Transverse colon (tissue), 4 donors: ENCODE results near the gene HSBP1L1.

Source experiments
- EP300 ChIP-seq: sonication (generic); formaldehyde crosslinking; IDR thresholded peaks from one replicate; pipeline ENCODE4 v1.6.1; 2017; ENCODE audit warnings: antibody characterized with exemption, low read depth
- POLR2A ChIP-seq: fragments of 450-650 bp; IDR thresholded peaks from one replicate; pipeline ENCODE4 v1.6.1; 2016; ENCODE audit warnings: antibody characterized with exemption, mild to moderate bottlenecking, moderate library complexity
- POLR2AphosphoS5 ChIP-seq, 3 donors: sonication (generic); formaldehyde crosslinking; IDR thresholded peaks; one replicate each; pipeline ENCODE4 v1.6.1; 2016; ENCODE audit warnings: antibody characterized with exemption in 3 of 3
- TF ChIP-seq, protein P1 (sequence below), 5 experiments: fragments of 200-600 bp in 3 of 5; fragments of 450-650 bp in 2 of 5; sonication (generic) in 3 of 5; IDR thresholded peaks; 1 replicate in 2 of 5; 2 replicates in 3 of 5; pipeline ENCODE4 v1.5.1; 2016 to 2017; ENCODE audit warnings: antibody characterized with exemption in 5 of 5, inconsistent platforms in 3 of 5, mild to moderate bottlenecking in 2 of 5, moderate library complexity in 1 of 5

DNA sequence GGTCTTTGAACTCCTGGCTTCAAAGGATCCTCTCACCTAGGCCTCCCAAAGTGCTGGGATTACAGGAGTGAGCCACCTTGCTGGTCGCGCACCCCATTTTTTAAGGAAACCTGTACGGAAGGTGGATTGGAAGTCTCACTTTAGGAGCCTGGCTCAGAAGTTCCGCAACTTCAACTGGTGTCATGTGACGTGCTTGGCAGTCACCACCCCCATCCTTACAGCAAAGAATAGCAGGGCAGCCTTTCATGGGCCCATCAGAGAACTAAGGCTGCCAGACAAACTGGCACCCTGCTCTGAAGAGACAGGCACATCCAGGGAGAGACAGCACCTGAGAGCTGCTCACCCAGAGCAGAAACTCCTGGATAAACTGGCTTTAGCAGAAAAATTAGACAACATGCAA, 9.7 kb upstream of the HSBP1L1 start:
- TF ChIP-seq, protein P1, sequence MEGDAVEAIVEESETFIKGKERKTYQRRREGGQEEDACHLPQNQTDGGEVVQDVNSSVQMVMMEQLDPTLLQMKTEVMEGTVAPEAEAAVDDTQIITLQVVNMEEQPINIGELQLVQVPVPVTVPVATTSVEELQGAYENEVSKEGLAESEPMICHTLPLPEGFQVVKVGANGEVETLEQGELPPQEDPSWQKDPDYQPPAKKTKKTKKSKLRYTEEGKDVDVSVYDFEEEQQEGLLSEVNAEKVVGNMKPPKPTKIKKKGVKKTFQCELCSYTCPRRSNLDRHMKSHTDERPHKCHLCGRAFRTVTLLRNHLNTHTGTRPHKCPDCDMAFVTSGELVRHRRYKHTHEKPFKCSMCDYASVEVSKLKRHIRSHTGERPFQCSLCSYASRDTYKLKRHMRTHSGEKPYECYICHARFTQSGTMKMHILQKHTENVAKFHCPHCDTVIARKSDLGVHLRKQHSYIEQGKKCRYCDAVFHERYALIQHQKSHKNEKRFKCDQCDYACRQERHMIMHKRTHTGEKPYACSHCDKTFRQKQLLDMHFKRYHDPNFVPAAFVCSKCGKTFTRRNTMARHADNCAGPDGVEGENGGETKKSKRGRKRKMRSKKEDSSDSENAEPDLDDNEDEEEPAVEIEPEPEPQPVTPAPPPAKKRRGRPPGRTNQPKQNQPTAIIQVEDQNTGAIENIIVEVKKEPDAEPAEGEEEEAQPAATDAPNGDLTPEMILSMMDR (IDR thresholded peaks at IDR 0.05), result no peak
- TF ChIP-seq POLR2A, result no peak
- TF ChIP-seq POLR2AphosphoS5 (IDR thresholded peaks at IDR 0.05), result no peak
- no peak for TF ChIP-seq EP300
